Stimulated activated CD8-positive, alpha-beta memory T cell treated with anti-CD3 and anti-CD28 coated beads, Interleukin-7, amount 100 ng/mL, for 4 hours (primary cell): Measurements from ENCODE around the gene AMT.

Experiments used
- DNase-seq, 2 donors: peaks; one replicate each; pipeline ENCODE4 v3.0.0-alpha.2; 2020; ENCODE audit warnings: low read depth in 2 of 2

Gene AMT, protein sequence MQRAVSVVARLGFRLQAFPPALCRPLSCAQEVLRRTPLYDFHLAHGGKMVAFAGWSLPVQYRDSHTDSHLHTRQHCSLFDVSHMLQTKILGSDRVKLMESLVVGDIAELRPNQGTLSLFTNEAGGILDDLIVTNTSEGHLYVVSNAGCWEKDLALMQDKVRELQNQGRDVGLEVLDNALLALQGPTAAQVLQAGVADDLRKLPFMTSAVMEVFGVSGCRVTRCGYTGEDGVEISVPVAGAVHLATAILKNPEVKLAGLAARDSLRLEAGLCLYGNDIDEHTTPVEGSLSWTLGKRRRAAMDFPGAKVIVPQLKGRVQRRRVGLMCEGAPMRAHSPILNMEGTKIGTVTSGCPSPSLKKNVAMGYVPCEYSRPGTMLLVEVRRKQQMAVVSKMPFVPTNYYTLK

GRCh38 chr3:49422379-49423248 lies at the start of gene AMT:
TSS of gene AMT (minus strand) at chr3:49422473. CDS start at chr3:49422450, 23 bp downstream.
- DNase-seq = no peak

DNA sequence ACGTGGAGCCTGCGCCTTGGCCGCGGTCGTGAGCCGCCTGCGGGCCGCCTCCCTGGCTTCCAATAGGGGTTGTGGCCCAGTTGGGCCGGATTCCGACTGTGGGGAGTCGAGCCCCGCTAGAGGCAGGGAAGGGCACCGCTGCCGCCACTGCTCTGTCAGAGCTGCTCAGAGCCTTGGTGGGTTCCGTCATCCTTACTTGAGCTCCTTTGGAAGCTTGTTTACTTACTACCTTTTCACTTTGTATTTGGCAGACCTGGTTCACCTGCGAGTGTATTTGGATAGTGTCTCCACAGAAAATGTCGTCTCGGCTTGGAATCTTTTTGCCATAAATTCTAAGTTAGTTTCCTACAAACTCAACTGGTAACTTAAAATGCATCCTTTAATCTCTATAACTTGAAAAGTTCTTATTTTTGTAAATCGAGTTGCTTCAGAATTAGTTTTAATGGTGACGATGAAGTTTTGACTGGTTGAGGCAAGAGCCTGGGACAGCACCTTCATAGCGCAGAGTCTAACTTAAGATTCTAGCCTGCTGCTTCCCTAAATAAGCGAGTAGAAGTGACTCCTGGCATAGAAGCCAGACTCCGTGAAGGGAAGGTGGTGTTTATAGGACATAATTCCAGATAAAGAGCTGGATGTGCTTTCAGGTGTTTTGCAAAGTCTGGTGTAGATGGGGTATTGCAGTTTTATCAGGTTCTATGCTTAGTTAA lies 48.6 kb upstream of the AMT start:
- DNase-seq = no peak

- DNase-seq = peak; percentile 86 to 93
These were observed 47.9 kb upstream of the AMT start, which contains the start of gene DAG1 for GRCh38 chr3:49469936-49470713. TSS of gene DAG1 (plus strand) at chr3:49470267. CDS start at chr3:49510535, 40,268 bp downstream.

GRCh38 chr3:49469037-49469935 lies 47.0 kb upstream of the AMT start:
- no peak for DNase-seq

DNA sequence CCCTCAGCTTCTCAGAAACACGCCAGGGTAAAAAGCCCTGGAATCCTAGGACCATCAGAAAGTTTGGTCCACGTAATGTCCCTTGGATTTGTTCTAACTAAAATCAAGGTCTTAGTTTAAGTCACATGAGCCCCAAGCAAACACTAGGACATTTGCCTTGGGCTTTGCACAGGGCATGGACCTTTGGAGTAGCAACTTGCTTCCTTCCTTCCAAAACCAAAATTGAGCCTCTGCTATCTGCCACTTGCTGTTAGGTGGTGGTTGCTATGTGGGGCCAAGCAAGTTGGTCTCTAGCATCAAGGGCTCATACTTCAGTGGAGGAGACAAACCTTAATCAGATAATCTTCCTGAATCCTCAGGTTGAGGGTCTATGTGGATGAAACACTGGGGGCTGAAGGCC lies 43.8 kb upstream of the AMT start:
- DNase-seq = no peak

DNA sequence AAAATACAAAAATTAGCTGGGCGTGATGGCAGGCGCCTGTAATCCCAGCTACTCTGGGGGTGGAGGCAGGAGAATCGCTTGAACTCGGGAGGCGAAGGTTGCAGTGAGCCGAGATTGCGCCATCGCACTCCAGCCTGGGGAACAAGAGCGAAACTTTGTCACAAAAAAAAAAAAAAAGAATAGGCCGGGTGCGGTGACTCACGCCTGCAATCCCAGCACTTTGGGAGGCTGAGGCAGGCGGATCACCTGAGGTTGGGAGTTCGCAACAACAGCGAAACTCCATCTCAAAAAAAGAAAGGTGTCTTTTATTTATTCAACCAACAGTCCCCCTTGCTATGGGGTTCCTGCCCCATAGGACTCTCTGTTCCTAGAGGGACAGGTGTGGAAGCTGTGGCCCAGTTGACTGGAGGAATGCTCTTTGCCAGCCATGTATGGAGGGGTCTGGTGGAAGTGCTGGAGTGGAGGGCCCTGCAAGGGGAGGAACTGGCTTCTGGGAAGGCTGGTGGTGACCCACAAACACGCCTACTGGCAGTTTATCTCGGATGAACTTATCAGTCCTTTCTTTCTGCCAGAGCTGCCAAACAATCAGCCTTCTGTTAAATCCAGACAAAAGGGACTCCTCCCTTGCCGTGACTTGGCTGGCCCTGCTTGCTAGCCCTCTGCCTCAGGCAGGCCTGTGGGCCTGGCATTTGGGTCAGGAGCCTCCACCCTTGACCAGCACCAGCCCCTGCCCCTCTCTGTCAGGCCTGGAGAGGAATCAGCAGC lies 43.2 kb upstream of the AMT start:
- no peak for DNase-seq

DNA sequence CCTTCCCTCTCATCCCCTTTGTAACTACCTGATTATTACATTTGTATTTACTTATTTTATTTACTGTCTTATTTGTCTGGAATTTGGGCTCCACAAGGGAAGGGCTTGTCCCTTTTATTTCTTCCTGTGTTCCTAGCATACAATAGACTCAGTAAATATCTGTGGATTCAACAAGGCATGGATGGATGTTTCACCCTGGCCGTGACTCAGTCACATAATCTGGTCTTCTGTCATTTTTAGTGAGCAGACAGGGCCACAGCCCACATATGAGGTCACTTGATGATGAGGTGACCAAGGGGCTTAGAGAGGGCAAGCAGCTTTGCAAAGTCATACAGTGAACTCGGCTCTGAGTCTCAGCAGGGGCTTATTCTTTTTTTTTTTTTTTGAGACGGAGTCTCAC lies 39.9 kb upstream of the AMT start:
- no peak for DNase-seq

- no peak for DNase-seq
These were observed 39.3 kb upstream of the AMT start for GRCh38 chr3:49461443-49462171.

DNA sequence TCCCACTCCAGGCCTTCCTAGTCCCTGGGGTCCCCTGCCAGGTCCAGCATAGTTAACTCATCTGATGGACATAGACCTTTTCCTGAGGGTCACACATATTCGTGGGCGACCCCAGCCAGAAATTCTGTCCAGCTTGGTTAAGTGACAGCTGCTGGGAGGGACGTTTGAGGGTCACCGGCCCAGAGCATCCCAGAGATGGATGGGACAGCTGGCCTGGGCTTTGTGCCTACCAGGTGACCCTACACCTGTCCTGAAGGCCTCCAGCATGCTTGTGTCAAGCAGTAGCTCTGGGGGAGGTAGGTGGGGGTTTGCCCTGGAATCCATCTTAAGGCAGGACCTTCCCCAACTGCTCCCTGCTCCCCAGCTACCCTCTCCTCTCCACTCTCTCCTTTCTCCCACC lies 38.7 kb upstream of the AMT start:
- no peak for DNase-seq

- DNase-seq = no peak
These were observed 38.1 kb upstream of the AMT start for GRCh38 chr3:49460188-49460890.

- DNase-seq = no peak
These were observed 34.2 kb upstream of the AMT start for GRCh38 chr3:49456466-49456865.

DNA sequence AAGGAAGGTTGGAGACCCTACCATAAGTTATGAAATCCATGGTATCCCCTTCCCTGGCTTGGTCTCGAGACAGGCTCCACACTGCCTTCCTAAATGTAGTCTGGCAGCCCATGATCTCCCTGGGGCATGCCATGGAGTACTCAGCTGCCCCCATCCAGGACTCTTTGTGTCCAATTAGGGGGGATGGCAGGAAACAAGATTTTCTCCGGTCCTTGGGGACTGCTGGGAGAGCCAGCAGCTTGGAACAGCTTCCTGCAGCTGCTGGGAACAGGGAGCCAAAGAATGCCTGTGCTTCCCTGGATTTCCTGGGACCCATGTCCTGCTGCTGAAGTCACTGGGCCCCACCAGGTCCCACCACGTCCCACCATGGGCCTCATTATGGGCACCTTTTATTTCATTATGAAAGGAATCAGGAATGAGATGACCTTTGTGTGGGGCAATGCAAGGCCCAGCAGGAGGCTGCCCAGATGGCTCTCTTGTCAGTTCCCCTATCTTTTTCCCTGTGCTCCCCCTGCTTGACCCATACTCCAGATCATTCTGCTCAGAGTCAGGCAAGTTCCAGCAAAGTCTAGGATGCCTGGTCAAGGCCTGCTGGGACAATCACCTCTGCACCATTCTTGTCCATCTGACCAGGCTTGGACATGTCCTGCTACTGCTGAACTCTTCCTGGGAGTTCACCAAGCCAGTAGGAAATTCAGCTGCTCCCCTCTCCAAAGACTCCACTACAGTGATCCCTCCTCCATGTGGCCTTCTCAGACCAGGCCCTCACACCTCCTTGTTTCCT lies 32.8 kb upstream of the AMT start:
- no peak for DNase-seq

- DNase-seq = no peak
These were observed 32.2 kb upstream of the AMT start for GRCh38 chr3:49454458-49454857.

DNA sequence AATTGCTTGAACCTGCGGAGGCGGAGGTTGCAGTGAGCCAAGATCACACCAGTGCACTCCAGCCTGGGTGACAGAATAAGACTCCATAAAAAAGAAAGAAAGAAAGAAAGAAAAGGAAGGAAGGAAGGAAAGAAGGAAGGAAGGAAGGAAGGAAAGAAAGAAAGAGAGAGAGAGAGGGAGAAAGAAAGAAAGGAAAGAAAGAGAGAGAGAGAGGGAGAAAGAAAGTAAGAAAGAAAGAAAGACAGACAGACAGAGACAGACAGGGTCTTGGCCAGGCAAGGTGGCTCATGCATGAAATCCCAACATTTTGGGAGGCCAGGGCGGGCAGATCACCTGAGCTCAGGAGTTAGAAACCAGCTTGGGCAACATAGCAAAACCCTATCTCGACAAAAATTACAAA lies 31.3 kb upstream of the AMT start:
- no peak for DNase-seq

DNA sequence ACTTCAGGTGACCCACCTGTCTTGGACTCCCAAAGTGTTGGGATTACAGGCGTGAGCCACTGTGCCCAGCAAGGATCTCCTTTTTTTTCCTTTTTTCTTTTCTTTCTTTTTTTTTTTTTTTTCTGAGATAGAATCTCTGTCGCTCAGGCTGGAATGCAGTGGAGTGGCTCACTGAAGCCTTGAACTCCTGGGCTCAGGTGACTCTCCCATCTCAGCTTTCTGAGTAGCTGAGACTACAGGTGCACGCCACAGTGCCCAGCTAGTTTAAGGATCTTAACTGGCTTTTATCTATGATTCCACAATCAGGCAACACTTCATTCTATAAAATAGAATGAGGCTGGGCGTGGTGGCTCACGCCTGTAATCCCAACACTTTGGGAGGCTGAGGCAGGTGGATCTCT lies 23.1 kb upstream of the AMT start:
- DNase-seq = no peak

GRCh38 chr3:49434731-49435130 lies 12.5 kb upstream of the AMT start:
- no peak for DNase-seq

- DNase-seq = no peak
These were observed 6.4 kb upstream of the AMT start for GRCh38 chr3:49428752-49429080.

DNA sequence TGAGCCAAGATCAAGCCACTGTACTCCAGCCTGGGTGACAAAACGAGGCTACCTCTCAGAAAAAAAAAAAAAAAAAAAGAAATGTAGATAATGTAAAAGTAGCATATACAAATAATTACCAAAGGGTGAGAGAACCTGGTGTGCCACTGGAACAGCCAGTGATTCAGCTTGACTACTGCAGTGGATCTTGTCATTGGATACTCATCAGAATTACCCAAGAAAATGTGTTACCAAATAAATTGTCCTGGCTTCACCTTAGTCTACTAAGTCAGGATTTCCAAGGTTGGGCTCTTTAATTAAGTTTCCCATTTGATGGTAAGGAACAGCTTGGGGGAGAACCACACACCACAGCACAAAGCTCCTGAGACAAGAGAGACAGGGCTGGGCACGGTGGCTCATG lies 5.3 kb upstream of the AMT start:
- DNase-seq = no peak
